HG03469 (cell line): ENCODE data around the gene MAPKAPK3.

Experiments
- ATAC-seq: cut with Tn5 transposase; IDR thresholded peaks from one replicate; pipeline ENCODE4 v1.9.1; 2021; ENCODE audit warnings: mild to moderate bottlenecking, moderate library complexity, moderate number of reproducible peaks; ENCODE audit not compliant: unreplicated experiment

Gene MAPKAPK3

DNA sequence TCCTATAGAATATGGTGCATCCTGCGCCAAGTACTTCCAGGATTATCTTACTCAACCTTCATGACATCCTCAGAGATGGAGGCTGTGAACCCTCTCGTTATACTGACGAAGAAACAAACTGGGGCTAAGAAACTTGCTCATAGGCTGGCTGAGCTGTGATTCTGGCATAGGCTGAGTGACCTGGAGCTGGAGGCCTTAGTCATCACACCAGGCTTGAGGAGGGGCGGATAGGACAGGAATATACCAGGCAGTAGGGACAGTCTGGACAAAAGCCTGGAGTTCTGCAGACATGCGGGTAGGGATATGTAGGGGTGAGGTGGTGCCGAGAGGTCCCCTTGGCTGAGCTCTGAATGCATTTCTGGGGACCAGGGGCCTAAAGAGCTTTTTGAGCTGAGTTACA lies 29.6 kb upstream of the MAPKAPK3 start:
- no peak for ATAC-seq

- ATAC-seq, result no peak
These were observed 28.9 kb upstream of the MAPKAPK3 start for GRCh38 chr3:50587806-50588758.

- no peak for ATAC-seq
These were observed 28.1 kb upstream of the MAPKAPK3 start for GRCh38 chr3:50588759-50589433.

- ATAC-seq, result no peak
These were observed 25.7 kb upstream of the MAPKAPK3 start for GRCh38 chr3:50591196-50591741.

DNA sequence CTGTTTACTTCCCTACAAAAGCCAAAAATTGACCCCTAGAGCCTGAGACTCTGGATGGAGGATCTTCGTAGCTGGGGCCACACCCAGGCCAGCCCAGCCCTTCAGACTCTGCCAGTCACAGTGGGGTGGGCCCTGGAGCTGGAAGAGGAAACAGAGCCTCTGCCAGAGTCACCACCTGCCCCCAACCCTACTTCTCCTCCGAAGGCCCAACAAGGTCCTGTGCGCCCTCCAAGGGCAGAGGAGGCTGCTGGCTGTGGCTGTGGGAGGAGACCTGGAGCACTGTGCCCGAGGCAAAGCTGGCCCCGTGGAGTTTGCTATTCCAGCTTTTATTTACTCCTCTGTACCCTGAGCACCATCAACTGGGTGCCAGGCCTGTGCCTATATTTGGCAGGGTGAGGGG lies 24.4 kb upstream of the MAPKAPK3 start:
- ATAC-seq, result no peak

DNA sequence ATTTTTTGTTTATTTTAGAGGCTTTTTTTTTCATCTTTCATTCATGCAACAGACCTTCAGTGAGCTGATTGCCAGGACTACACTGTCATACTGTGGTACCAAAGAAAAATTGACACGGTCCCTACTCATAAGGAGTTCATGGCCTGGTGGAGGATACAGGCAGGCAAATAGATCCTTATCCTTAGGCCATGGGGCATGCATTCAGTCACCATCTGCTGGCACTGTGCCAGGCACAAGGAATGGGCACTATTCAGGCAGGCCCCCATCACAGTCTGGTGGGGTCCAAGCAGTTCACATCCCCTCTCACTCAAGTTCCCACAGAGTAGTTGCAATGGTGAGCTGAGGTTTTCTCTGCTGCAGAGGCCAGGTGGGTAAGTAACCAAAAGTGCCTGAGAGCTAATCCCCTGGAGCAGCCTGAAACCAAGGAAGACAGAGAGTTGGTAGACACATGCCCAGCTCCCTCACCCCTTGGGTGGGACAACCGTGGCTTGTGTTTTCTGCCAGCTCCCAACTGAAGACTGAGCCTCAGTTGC lies 22.6 kb upstream of the MAPKAPK3 start:
- ATAC-seq, result no peak

DNA sequence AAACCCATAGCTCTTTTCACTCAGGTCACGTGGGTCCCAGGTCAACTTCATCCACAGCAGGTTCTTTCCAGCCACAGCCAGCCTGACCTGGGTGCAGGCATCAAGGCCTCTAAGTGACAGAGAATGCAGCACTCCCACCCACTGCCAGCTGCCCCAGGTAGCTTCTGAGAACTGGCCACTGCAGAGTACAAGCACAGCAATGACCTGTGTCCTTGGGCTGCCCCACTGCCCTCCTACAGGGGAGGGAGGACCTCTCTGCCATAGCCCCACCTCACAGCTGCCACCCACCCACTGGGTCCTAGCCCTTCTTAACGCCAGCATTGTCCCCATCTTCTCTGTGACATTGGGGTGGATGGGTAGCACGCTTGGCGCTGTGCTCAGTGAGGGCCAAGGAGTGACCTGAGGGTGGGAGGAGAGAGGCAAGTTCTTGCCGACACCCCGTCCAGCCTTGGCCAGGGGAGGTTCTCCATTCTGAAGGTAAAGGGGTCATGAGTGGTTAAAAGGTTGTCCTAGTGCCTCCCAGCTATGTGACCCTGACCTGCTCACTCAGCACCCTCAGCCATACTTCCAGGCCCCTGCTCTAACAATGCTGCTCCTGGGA lies 17.7 kb upstream of the MAPKAPK3 start:
- ATAC-seq, result no peak

DNA sequence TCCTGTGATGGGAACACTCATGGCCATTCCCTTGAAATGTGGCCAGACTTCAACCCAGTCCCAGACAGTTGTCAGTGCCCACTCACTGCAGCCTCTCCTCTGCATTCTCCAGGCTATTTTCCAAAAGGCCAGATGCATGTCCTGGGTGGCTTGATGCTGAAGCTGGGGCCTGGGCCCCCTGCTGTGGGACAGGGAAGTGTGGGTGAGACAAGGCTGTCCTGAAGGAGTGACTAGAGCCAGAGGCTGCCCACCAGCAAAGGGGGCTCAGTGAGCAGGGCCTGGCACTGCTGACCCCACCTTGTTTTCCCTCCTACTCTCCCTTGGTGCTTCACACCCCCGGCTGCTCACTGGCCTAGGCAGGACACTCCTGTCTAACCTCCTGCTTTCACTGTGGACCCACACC lies 17.2 kb upstream of the MAPKAPK3 start:
- no peak for ATAC-seq

- ATAC-seq, result no peak
These were observed 16.7 kb upstream of the MAPKAPK3 start for GRCh38 chr3:50600141-50600753.

DNA sequence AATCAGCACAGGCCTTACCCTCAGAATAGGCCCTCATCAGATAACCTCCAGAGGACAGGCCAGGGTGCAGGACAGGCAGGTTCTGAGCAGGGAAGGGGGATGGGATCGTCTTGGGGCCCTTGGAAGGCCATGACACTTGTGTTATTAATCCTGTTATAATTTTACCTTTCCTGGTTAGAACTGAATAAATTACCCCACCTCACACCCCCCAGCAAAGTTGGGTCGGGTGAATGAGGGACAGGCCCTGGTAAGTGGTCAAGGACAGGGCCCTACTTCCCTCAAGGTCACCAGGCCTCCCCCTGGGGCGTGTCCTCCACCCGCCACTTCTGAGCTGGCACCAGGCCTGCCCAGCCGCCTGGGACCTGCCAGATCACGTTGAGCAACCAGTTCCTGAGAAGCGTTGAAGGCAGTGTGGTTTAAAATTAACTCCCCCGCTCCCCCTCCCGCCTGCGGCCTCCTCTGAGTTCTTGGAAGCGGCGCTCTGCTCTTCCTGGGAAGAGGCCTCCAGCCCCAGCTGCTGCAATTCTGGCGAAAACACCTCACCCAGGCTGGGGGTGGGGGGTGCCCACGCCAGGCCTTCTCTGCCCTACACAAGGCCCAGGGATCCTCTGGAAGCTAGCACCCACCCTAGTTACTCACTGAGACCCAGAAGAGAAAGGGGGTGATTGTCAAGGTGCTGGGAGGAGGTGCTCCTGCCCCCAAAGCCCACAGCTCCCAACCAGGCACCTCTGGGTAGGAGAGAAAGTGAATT lies 15.9 kb upstream of the MAPKAPK3 start:
- no peak for ATAC-seq

DNA sequence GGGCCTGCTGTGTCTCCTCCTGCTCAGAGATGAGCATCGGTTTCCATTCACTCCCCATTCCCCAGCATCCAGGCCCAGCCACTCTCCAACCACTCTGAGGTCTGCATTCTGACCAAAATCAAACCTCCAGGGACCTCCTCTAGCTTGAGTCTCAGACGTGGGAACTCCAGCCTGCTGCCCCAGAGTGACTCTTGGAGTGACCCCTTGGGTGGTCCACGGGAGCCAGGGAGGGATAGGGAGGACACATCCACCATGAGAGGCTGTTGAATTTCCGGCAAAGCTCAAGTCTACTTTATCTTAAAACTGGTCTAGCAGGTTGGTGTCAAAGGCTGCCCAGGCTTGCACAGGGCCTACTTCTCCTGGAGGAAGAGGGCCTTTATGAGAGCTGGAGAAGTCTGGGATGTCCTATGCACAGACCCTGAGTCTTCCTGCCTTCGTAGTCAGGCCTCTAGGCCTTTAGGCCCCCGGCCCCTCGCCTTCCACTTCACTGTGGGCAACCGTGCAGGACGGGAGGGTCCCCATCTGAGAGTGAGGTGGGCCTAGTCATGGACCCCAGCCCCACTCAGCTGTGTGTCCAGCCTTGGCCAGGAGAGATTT lies 14.3 kb upstream of the MAPKAPK3 start:
- no peak for ATAC-seq

DNA sequence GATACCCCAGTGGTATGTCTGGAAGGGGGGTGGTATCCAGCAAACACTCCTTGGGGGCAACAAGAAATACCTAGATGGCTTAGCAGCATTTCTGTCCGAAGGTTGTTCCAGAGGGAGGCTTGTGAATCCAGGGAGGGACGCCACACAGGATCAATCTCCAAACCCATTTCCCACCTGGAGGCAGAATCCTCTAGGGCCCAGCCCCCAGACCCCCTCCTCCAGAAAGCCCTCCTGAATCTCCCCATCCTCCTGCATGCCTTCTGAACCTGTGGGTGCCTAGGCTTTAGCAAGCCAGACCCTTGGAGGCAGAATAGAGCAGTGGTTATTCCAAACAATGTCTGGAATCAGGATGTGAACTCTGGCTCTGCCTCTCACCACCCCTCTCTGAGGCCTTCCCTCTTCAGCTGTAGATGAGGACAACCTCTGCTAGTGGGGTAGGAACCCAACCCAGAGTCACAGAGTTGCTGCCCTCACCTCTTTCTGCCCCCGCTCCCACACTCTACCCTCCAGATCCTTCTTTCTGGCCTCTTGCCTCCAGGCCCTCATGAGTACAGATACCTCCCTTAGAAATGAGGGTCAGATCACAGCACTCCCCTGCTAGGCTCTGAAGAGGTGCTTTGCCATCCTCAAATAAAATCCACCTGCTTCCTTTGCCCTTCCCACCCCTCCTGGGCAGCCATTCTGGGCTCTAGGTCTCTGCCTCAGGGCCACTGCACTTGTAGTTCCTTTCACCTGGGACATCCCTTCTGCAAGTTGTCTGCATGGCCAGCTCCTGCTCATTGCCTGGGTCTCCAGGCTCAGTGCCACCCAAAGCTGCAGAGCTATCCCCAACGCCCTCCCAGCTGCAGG lies 13.5 kb upstream of the MAPKAPK3 start:
- ATAC-seq, result no peak

DNA sequence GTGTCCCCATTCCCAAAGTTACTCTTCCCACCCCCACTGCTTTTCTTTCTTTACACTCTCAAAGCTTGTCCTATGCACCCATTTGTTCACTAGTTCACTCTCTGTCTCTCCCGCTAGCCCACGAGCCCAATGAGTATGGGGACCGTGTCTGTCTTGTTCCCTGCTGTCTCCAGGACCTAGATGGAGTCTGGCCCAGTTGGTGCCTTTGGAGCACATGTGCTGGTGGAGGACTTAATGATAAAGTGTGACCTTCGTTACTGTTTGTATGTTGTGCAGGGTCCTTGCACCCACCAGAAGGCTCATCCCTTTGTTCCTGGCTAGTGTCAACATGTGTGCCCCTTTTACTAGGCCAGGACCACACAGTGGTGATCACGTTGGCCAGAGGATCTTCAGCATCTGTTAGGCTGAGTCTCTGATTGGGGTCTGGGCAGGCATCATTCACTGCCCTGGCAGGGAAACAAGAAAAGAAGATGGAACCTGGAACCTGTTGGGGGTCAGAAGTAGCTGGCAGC lies 12.8 kb upstream of the MAPKAPK3 start:
- no peak for ATAC-seq

DNA sequence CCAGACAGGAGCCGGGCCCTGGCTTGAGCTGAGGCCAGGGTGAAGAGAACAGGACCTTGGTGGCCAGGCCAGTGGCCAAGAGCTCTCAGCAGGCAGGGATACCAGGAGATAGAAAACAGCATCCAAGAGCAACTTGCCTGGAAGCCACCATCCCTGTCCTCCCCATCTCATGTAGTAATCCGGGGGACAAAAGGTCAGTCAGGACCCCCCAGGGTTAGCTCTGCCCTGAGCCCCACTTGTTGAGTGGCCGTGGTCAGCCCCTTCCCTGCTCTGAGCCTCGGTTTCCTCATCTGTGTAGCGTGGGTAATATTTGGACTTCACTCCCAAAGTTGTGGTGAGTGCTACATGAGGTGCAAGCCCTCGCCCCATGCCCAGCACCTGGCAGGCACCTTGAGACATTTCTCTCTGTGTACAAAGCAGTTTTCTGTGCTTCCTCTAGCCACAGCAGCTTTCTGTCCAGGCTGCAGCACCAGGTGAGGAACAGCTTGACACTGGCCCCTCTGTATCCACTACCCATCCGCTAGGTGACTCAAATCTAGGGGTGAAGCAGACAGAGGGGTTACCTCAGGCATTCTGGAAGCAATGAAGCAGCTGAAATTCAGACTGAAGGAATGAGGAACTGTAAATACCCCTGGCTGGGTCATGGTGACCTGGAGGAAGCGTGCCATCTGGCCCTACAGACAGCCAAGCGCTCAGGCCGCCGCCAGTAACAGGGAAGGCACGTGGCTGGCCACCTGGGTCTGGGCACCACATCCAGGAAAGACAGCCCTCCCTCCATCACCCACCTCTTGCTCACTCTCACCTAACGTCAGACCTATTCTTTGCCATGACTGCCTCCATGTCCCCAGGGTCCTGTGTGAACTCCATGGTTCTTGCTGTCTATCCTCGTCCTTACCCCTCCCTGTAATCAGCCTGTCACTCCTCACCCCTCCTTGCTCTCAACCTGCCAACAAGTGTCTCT lies 12.0 kb upstream of the MAPKAPK3 start:
- no peak for ATAC-seq

DNA sequence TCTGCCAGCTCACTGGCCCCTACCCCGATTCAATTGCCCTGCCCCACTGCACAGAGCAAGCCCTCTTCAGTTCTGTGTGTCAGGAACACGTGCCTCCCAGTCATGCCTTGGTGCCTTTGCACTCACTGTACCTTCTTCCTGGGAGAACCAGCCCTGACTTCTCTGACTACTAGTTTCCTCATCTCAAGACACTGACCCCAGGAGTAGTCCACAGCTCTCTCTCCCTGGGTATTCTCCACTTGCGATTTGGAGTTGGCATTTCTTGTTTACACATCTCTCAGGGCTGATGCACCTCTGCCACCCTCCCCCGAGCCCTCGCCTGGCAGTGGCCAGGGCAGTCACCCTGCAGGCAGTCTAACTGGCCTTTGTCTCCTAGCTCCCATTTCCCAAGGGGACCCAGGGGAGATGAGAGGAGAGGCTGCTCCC lies 11.0 kb upstream of the MAPKAPK3 start:
- no peak for ATAC-seq

DNA sequence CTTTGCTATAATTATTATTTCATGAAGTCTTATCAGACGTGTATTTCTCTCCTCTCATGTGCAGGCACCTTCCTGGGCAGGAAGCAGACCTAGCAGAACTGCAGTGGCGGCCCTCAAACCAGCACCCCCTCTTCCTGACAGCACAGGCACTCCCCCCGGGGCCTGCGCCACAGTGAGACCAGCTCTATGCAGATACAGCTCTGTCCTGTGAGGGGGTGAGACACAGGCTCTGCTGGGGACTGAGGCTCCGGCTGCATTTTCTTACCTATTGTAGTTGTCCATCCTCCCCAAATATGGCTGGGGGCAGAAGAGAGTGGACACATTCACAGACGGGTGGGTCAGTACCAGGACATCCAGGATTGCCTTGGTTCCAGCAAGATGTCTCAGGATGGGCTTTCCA lies 10.4 kb upstream of the MAPKAPK3 start:
- ATAC-seq, result no peak
